KOPT-K1 (cell line): ENCODE measurements around the gene HNRNPM.
A peak's percentile ranks its signal among the peaks of the same experiment; 100 is the strongest.

ENCODE experiments used
- H3K27ac ChIP-seq: fragments of 200-600 bp; sonication (generic); 2 replicates; pipeline ENCODE4 v1.5.1; 2016; ENCODE audit warnings: antibody characterized with exemption, mild to moderate bottlenecking, low read depth, low read length; ENCODE audit not compliant: poor library complexity, severe bottlenecking
- H3K36me3 ChIP-seq: fragments of 200-600 bp; sonication (generic); 2 replicates; pipeline ENCODE4 v1.5.1; 2017; ENCODE audit warnings: antibody characterized with exemption, mild to moderate bottlenecking, low read length, moderate library complexity; ENCODE audit not compliant: insufficient read depth
- H3K9me3 ChIP-seq: fragments of 200-600 bp; sonication (generic); 2 replicates; pipeline ENCODE4 v1.5.1; 2017; ENCODE audit warnings: antibody characterized with exemption, low read length, mild to moderate bottlenecking; ENCODE audit not compliant: insufficient read depth, poor library complexity, severe bottlenecking

The HNRNPM gene

GRCh38 chr19:8500158-8500557, 55.4 kb downstream of the HNRNPM start:
- Histone ChIP-seq H3K9me3 (no peaks in the 10 kb centered on the region), H3K27ac (peak overlapping the region; percentile 24), H3K36me3 (no peaks in the 10 kb centered on the region)

- peak overlapping the region; percentile 29 for H3K27ac ChIP-seq
- no peaks in the 10 kb centered on the region for H3K9me3 ChIP-seq
- H3K36me3 ChIP-seq = no peaks in the 10 kb centered on the region
These were observed 56.7 kb downstream of the HNRNPM start for GRCh38 chr19:8501516-8501915.

DNA sequence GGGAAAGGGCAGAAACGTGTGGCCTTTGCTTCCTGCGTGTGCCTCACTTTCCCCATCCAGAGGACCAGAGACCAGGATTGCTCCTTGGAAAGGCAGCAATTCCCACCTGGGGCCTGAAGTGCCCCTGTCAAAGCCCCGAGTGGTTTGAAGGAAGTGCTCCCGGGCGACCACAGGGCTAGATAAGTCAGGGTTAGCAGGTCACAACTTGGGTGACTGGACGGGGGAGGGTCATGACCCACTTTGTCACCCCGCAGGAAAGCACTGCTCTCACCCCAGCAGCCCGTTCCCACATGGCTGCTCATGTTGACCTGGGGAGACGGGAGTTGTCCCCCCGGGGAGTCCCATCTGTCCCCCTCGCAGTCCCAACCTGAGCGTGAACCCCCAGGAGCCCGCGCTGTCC, 57.2 kb downstream of the HNRNPM start:
- peak overlapping the region; percentile 29 for H3K27ac ChIP-seq

GRCh38 chr19:8503510-8503909, 58.7 kb downstream of the HNRNPM start:
- Histone ChIP-seq H3K36me3 (no peaks in the 10 kb centered on the region), H3K9me3 (no peaks in the 10 kb centered on the region), H3K27ac (no peak overlapping the region)

More for the DNA sequence above, 57.2 kb downstream of the HNRNPM start:
- Histone ChIP-seq H3K36me3 (no peaks in the 10 kb centered on the region), H3K9me3 (no peaks in the 10 kb centered on the region)

- no peak overlapping the region for H3K27ac ChIP-seq
- no peaks in the 10 kb centered on the region for H3K9me3 ChIP-seq
- 0 out of 2 replicates have a peak, but pooled peaks cover 4% of the 10 kb centered on the region for H3K36me3 ChIP-seq
These were observed 59.4 kb downstream of the HNRNPM start for GRCh38 chr19:8504171-8504570.

DNA sequence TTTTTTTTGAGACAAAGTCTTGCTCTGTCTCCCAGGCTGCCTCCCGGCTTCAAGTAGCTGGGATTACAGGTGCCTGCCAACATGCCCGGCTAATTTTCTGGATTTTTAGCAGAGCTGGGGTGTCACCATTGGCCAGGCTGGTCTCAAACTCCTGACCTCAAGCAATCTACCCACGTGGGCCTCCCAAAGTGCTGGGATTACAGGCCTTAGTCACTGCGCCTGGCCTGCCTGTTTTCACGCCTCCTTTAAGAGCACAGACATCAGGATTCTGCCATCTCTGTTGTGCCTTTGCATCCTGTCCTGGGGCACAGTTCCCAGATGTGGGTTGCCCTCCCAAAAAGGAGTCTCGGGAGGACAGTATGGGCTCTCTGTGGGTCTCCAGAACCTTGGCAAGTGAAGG, 60.1 kb downstream of the HNRNPM start:
- H3K27ac ChIP-seq = peak overlapping the region; percentile 32
- no peaks in the 10 kb centered on the region for H3K9me3 ChIP-seq
- H3K36me3 ChIP-seq = peaks cover 4% of the 10 kb centered on the region; the same call in 1 of the 2 replicates

DNA sequence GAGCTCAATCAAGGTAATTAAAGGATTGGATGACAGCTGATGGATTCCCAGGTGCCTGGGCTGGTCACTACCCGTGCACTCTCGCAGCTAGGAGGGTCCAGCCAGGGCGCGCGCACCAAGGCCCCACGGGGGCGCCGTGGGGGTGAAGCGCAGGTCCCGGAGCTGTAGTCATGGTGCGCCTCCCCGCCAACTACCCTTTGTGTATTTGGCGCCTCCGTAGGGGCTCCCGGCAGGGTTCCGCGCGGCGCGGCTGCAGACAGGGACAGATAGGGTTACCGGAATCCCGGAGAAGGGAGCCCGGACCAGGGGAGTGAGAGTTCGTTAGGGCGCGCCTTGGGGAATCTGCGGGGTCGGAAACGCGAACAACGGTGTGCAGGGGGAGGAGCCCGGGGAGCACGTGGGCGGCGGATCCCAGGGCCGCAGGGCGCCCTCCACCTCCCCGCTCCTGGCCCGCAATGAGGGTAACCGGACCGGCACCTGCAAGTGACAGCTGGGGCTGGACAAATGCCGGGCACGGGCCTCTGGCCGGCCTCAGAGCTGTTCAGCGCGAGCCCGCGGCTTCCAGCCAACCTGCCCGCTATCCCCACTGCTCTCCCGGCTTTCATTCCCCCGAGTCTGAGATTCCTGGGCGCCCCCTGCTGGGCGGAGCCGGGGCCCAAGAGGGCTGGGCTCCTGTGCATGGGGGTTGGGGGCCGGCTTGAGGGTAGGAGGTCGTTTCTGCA, 61.1 kb downstream of the HNRNPM start:
- H3K9me3 ChIP-seq = no peaks in the 10 kb centered on the region
- peaks cover 7% of the 10 kb centered on the region; the same call in 1 of the 2 replicates for H3K36me3 ChIP-seq
- peak overlapping the region; percentile 82 for H3K27ac ChIP-seq

DNA sequence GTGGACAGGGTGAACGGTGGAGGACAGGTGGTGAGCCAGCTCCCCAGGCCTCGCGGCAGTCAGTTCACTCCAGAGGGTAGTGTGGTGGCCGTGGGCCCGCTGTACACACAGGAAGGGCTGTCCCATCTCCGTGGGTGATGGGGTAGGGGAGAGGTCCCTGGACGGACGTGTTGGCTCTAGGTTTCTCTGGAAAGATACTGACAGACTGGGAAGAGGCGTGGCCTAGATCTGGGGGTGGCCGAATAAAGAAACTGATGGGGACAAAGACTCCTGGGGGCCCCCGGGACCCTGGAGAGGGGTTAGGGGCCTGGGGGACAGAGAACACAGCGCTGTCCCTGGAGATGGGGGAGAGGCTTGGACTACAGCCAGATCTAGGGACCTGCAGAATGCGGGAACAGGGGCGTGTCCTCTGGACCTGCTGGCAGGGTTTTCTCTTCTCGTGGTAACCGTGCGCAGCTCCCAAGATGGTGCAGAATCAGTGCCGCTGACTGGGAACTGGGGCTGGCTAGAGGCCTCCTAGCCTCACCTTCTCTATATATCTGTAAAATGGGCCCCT, 61.7 kb downstream of the HNRNPM start:
- peak overlapping the region; percentile 82 for H3K27ac ChIP-seq
- H3K9me3 ChIP-seq = no peaks in the 10 kb centered on the region
- H3K36me3 ChIP-seq = peaks cover 13% of the 10 kb centered on the region

DNA sequence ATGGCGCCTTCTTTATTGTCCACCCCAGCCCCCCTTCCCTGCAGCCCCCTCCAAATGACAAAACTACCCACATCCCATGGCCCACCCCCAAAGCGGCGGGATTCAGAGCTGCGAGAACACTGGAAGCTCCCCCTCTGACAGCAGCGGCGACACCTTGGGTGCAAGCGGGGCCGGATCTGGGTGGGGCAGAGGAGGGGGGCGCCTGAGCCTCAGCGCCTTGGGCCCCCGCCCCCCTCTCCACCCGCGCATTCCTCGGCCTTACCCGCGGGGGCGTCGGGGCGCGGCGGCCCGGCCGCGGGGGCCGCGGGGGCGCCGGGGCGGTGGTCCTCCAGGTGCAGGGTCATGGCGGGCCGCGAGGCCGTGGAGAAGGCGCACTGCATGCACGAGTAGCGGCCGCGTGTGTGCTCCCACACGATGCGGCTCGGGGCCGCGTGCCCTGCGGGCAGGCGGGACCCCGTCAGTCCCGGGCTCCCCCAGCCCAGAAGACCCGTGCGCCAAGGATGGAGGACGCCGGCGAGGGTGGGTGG, 65.9 kb downstream of the HNRNPM start:
- Histone ChIP-seq H3K27ac (no peak overlapping the region), H3K36me3 (peaks cover 15% of the 10 kb centered on the region), H3K9me3 (no peaks in the 10 kb centered on the region)

GRCh38 chr19:8511573-8512101, 66.9 kb downstream of the HNRNPM start:
- Histone ChIP-seq H3K9me3 (no peaks in the 10 kb centered on the region), H3K27ac (no peak overlapping the region), H3K36me3 (peaks cover 15% of the 10 kb centered on the region)

GRCh38 chr19:8512115-8512967, 67.6 kb downstream of the HNRNPM start:
- peaks cover 15% of the 10 kb centered on the region for H3K36me3 ChIP-seq
- peak overlapping the region; percentile 97 for H3K27ac ChIP-seq
- H3K9me3 ChIP-seq = no peaks in the 10 kb centered on the region

DNA sequence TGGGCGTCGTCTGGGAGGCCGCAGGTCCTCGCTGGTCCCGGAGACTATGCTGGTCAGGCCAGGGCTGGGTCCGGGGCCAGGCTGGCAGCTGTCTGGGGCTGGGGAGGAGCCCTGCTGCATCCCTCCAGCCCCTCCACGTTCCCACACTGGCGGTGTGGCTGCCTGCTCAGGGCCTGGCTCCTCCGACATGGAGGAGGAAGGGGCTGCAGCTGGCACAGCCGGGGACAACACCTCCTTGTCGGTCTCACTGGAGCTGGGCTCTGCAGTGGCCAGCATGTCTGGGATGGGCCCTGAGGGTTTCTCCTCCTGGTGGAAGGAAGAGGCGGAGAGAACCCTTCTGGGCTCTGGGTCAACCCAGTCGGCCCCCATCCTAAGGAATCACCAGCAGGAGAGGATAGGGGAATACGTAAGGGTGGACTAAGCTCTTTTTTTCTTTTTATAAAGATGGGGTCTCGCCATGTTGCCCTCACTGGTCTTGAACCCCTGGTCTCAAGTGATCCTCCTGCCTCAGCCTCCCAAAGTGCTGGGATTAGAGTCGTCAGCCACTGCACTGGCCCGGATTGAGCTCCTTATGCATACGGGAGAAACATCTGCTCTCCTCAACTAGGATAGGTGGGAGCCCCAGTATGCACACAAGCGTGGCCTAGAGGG, 68.4 kb downstream of the HNRNPM start:
- H3K27ac ChIP-seq = peak overlapping the region; percentile 97
- H3K9me3 ChIP-seq = no peaks in the 10 kb centered on the region
- H3K36me3 ChIP-seq = peaks cover 15% of the 10 kb centered on the region

DNA sequence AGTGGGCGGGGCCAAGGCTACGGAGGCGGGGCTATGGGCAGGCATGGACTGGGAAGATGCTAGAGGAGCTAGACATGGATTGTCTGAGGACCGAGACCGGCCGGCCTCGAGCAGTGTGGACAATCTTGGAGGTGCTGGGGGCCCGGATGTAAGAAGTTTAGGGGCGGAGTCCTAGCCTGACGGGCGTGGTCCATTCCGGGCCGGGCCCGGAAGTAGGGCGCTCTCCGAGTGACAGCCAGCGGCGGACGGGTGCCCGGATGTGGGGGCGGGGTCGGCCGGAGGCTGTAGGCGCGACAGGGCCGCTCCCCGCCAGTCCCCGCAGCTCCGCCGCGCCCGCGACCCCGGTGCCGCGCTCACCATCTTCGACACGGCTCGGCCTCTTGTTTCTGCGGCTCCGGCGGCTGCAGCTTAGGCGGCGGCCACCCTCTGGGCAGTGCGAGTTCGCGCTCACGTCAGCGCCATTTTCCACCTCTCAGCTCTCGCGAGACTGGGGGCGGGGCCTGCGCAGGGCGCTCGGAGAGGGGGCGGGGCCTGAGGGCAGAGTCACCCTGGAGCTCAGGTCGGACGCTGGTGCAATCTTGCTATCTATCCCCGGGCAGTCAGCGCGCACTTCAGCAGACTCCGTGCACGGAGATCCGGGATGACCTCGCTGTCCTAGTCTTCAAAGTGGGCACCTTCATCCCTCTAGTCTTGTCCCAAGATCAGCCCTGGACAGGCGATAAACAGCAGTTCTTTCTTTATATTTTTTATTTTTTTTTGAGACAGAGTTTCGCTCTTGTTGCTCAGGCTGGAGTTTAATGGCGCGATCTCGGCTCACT, 69.1 kb downstream of the HNRNPM start, which contains the start of gene ZNF414:
TSS of gene ZNF414 (minus strand) at position 481 of the 818 bp plus-strand sequence. CDS start at position 360, 121 bp downstream.
- H3K27ac ChIP-seq = peak within 1 kb of the TSS; percentile 97
- H3K36me3 ChIP-seq = peaks cover 13% of the 10 kb centered on the region
- no peaks in the 10 kb centered on the region for H3K9me3 ChIP-seq
